AG04450 (cell line): ENCODE data around the gene MYLK. TPM values are rescaled to one million over a fixed set of nuclear protein-coding genes. Genes with fewer than 3 reads are reported as not detected.

Experiments
- CTCF ChIA-PET: fragments of 300-600, 350-600 bp; formaldehyde crosslinking; extraction: SDS; loops from one replicate; lab custom pipeline; 2022; ENCODE audit warnings: antibody characterized with exemption, inconsistent platforms; lab: Charles Lee
- POLR2A ChIA-PET: fragments of 350-600 bp; formaldehyde crosslinking; extraction: SDS; loops from one replicate; lab custom pipeline; 2021; ENCODE audit warnings: antibody characterized with exemption, inconsistent platforms; lab: Yijun Ruan, JAX
- DNase-seq: peaks from one replicate; pipeline ENCODE4 v3.0.0-alpha.2; 2011; ENCODE audit warnings: low read depth, low spot score
- H3K27ac ChIP-seq: one replicate; pipeline ENCODE4 v1.5.1; 2012; ENCODE audit warnings: low read depth, low read length, control low read depth
- H3K27me3 ChIP-seq: one replicate; pipeline ENCODE4 v1.6.0; 2012; ENCODE audit warnings: low read length; ENCODE audit not compliant: control insufficient read depth, insufficient read depth
- H3K4me3 ChIP-seq: 2 replicates; pipeline ENCODE4 v1.5.1; 2011; ENCODE audit warnings: mild to moderate bottlenecking, low read depth, low read length, control low read depth
- H3K9me3 ChIP-seq: 2 replicates; pipeline ENCODE4 v1.5.1; 2012; ENCODE audit warnings: low read length; ENCODE audit not compliant: control insufficient read depth, insufficient read depth
- polyA plus RNA-seq: library from polyadenylated mRNA; depleted of rRNA; stranded (reverse); fragments of >200 nt; gene quantifications from 2 replicates; pipeline ENCODE4 v1.2.3, GENCODE V29; 2011
- TF ChIP-seq, protein P1 (sequence below): IDR thresholded peaks from 2 replicates; pipeline ENCODE4 v1.5.1; 2011; ENCODE audit warnings: low read depth, low read length, control low read depth, inconsistent platforms

MYLK gene
- polyA plus RNA-seq, 1 experiment: 1,320 TPM

- H3K27me3 ChIP-seq: no peaks in the 10 kb centered on the region
- no peak overlapping the region for H3K4me3 ChIP-seq
- no peaks in the 10 kb centered on the region for H3K9me3 ChIP-seq
- H3K27ac ChIP-seq: no peak overlapping the region
- POLR2A ChIA-PET: no interaction called here
- no peak for DNase-seq
- CTCF ChIA-PET: interaction anchor here (9.7 kb wide), 1 partner anchor 39 kb away, joined by 56 read pairs; no protein-coding TSS in a partner anchor
- TF ChIP-seq, protein P1, sequence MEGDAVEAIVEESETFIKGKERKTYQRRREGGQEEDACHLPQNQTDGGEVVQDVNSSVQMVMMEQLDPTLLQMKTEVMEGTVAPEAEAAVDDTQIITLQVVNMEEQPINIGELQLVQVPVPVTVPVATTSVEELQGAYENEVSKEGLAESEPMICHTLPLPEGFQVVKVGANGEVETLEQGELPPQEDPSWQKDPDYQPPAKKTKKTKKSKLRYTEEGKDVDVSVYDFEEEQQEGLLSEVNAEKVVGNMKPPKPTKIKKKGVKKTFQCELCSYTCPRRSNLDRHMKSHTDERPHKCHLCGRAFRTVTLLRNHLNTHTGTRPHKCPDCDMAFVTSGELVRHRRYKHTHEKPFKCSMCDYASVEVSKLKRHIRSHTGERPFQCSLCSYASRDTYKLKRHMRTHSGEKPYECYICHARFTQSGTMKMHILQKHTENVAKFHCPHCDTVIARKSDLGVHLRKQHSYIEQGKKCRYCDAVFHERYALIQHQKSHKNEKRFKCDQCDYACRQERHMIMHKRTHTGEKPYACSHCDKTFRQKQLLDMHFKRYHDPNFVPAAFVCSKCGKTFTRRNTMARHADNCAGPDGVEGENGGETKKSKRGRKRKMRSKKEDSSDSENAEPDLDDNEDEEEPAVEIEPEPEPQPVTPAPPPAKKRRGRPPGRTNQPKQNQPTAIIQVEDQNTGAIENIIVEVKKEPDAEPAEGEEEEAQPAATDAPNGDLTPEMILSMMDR: no peak
Observed at GRCh38 chr3:123692041-123692440, 192.1 kb downstream of the MYLK start.

- ChIA-PET CTCF (interaction anchor here (1.1 to 9.7 kb wide), 4 partner anchors 12 to 47 kb away, joined by 3 to 56 read pairs (median 6); no protein-coding TSS in a partner anchor), POLR2A (no interaction called here)
- DNase-seq: no peak
- no peak overlapping the region for H3K27ac ChIP-seq
- no peaks in the 10 kb centered on the region for H3K9me3 ChIP-seq
- no peaks in the 10 kb centered on the region for H3K27me3 ChIP-seq
- no peak overlapping the region for H3K4me3 ChIP-seq
- TF ChIP-seq, protein P1: no peak
Observed at GRCh38 chr3:123689831-123690230, 194.3 kb downstream of the MYLK start.

GRCh38 chr3:123688241-123688747 lies 195.8 kb downstream of the MYLK start:
- TF ChIP-seq, protein P1: no peak
- POLR2A ChIA-PET: interaction anchor here (0.8 kb wide), 1 partner anchor 27 kb away, joined by 3 read pairs; no protein-coding TSS in a partner anchor
- Histone ChIP-seq H3K27me3 (no peaks in the 10 kb centered on the region), H3K4me3 (no peak overlapping the region), H3K9me3 (no peaks in the 10 kb centered on the region), H3K27ac (peak overlapping the region; percentile 82)
- CTCF ChIA-PET: interaction anchor here (1.0 to 9.7 kb wide), 4 partner anchors 14 to 46 kb away, joined by 3 to 56 read pairs (median 6); no protein-coding TSS in a partner anchor
- peak; percentile 69 for DNase-seq

DNA sequence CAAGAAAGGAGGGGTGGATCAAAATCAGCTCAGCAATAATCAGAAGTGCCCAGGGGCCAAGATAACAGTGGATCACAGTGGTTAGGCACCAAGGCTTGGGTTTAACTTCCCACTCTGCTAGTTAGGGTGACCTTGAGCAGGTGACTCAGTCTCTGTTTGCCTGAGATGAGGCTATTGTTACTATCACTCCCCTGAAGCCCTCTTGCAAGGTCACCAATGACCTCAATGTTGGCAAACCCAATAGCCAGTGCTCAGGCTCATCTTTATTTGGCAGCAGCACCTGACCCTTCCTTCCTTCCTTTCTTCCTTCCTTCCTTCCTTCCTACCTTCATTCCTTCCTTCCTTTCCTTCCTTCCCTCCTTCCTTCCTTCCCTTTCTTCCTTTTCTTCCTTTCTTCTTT lies 196.8 kb downstream of the MYLK start:
- CTCF ChIA-PET: no interaction called here
- no peaks in the 10 kb centered on the region for H3K9me3 ChIP-seq
- no peak overlapping the region for H3K4me3 ChIP-seq
- H3K27me3 ChIP-seq: no peaks in the 10 kb centered on the region
- no peak for DNase-seq
- POLR2A ChIA-PET: no interaction called here
- no peak overlapping the region for H3K27ac ChIP-seq
- TF ChIP-seq, protein P1: no peak

- TF ChIP-seq, protein P1: no peak
- no peak overlapping the region for H3K27ac ChIP-seq
- CTCF ChIA-PET: interaction anchor here (1.0 to 1.1 kb wide), 2 partner anchors 24 to 38 kb away, joined by 3 to 10 read pairs; no protein-coding TSS in a partner anchor
Observed at GRCh38 chr3:123686251-123686650, 197.9 kb downstream of the MYLK start.

More at GRCh38 chr3:123686251-123686650, 197.9 kb downstream of the MYLK start:
- Histone ChIP-seq H3K27me3 (no peaks in the 10 kb centered on the region), H3K9me3 (no peaks in the 10 kb centered on the region), H3K4me3 (no peak overlapping the region)
- POLR2A ChIA-PET: no interaction called here
- DNase-seq: no peak
